Fibroblast of mammary gland (primary cell): ENCODE data around the gene PTOV1.

ENCODE experiments used
- DNase-seq: peaks from one replicate; pipeline ENCODE4 v3.0.0-alpha.2; 2010; ENCODE audit warnings: low read depth
- H3K4me3 ChIP-seq: 2 replicates; pipeline ENCODE4 v1.5.1; 2011; ENCODE audit warnings: low read depth, mild to moderate bottlenecking, low read length, moderate library complexity; ENCODE audit not compliant: control insufficient read depth
- TF ChIP-seq, protein P1 (sequence below): conservative IDR thresholded peaks from 2 replicates; pipeline ENCODE4 v1.5.1; 2011; ENCODE audit warnings: low read depth, low read length, inconsistent platforms; ENCODE audit not compliant: control insufficient read depth, insufficient read depth

PTOV1 gene

DNA sequence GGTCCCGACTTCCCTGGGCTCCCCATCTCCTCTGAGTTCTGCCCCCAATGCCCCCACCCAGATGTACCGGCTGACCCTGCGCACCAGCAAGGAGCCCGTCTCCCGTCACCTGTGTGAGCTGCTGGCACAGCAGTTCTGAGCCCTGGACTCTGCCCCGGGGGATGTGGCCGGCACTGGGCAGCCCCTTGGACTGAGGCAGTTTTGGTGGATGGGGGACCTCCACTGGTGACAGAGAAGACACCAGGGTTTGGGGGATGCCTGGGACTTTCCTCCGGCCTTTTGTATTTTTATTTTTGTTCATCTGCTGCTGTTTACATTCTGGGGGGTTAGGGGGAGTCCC is 44.4 kb upstream of the PTOV1 start:
- TF ChIP-seq, protein P1, sequence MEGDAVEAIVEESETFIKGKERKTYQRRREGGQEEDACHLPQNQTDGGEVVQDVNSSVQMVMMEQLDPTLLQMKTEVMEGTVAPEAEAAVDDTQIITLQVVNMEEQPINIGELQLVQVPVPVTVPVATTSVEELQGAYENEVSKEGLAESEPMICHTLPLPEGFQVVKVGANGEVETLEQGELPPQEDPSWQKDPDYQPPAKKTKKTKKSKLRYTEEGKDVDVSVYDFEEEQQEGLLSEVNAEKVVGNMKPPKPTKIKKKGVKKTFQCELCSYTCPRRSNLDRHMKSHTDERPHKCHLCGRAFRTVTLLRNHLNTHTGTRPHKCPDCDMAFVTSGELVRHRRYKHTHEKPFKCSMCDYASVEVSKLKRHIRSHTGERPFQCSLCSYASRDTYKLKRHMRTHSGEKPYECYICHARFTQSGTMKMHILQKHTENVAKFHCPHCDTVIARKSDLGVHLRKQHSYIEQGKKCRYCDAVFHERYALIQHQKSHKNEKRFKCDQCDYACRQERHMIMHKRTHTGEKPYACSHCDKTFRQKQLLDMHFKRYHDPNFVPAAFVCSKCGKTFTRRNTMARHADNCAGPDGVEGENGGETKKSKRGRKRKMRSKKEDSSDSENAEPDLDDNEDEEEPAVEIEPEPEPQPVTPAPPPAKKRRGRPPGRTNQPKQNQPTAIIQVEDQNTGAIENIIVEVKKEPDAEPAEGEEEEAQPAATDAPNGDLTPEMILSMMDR, result no peak
- no peak for DNase-seq
- no peak overlapping the region for H3K4me3 ChIP-seq

GRCh38 chr19:49807058-49807903 is 43.7 kb upstream of the PTOV1 start:
- DNase-seq, result no peak
- H3K4me3 ChIP-seq, result no peak overlapping the region
- TF ChIP-seq, protein P1, result no peak

- no peak overlapping the region for H3K4me3 ChIP-seq
- TF ChIP-seq, protein P1, result no peak
- no peak for DNase-seq
Observed at GRCh38 chr19:49807904-49808675, 42.9 kb upstream of the PTOV1 start.

- TF ChIP-seq, protein P1, result no peak
- peak overlapping the region; percentile 56 for H3K4me3 ChIP-seq
- DNase-seq, result peak; percentile 71
Observed at GRCh38 chr19:49808711-49809159, 42.2 kb upstream of the PTOV1 start.

- peak overlapping the region; percentile 56 for H3K4me3 ChIP-seq
- no peak for DNase-seq
- TF ChIP-seq, protein P1, result no peak
Observed at GRCh38 chr19:49809160-49809940, 41.6 kb upstream of the PTOV1 start.

GRCh38 chr19:49809941-49810389 is 41.0 kb upstream of the PTOV1 start:
- no peak overlapping the region for H3K4me3 ChIP-seq
- TF ChIP-seq, protein P1, result no peak
- no peak for DNase-seq
